ENCODE data around the gene TSPAN33. TPM values are rescaled to one million over a fixed set of nuclear protein-coding genes. Genes with fewer than 3 reads are reported as not detected.
"Not testable (repeated sequence)": the region's sequence is repeated elsewhere in the genome, so short reads cannot be mapped to it uniquely, and the experiment has no call there.

TSPAN33 gene
- total RNA-seq, 1 donor from 2014 or later: 14.3 TPM

- no peak for DNase-seq (ENCODE audit: low read depth)
- no peak for TF ChIP-seq CTCF (conservative IDR thresholded peaks at IDR 0.05; ENCODE audit: low read depth, low read length)
- H3K4me3 ChIP-seq (ENCODE audit: low read depth, low read length): no peak overlapping the region
These were observed 24.7 kb downstream of the TSPAN33 start for GRCh38 chr7:129169171-129169671.

GRCh38 chr7:129169686-129170440 lies 25.4 kb downstream of the TSPAN33 start:
- no peak for TF ChIP-seq CTCF (conservative IDR thresholded peaks at IDR 0.05; ENCODE audit: low read depth, low read length)
- no peak for DNase-seq (ENCODE audit: low read depth)
- H3K4me3 ChIP-seq (ENCODE audit: low read depth, low read length): no peak overlapping the region

DNA sequence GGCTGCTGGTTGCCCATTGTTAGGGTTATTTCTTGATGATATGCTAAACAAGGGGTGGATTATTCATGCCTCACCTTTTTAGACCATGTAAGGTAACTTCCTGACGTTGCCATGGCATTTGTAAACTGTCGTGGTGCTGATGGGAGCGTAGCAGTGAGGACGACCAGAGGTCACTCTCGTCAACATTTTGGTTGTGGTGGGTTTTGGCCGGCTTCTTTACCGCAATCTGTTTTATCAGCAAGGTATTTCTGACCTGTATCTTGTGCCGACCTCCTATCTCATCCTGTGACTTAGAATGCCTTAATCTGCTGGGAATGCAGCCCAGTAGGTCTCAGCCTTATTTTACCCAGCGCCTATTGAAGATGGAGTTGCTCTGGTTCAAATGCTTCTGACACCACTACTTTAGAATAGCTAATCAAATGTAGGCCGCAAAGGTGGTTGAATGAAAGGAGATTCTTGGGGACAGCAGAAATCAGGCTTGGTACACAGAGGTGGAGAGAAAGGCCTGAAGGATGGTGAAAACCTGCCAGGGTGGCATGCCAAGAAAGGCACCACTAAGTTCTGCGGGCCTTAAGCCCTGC lies 26.0 kb downstream of the TSPAN33 start:
- TF ChIP-seq CTCF (conservative IDR thresholded peaks at IDR 0.05; ENCODE audit: low read depth, low read length): no peak
- no peak overlapping the region for H3K4me3 ChIP-seq (ENCODE audit: low read depth, low read length)
- no peak for DNase-seq (ENCODE audit: low read depth)

- not testable (repeated sequence) for H3K4me3 ChIP-seq (ENCODE audit: low read depth, low read length)
These were observed 29.4 kb downstream of the TSPAN33 start for GRCh38 chr7:129173861-129174260.

DNA sequence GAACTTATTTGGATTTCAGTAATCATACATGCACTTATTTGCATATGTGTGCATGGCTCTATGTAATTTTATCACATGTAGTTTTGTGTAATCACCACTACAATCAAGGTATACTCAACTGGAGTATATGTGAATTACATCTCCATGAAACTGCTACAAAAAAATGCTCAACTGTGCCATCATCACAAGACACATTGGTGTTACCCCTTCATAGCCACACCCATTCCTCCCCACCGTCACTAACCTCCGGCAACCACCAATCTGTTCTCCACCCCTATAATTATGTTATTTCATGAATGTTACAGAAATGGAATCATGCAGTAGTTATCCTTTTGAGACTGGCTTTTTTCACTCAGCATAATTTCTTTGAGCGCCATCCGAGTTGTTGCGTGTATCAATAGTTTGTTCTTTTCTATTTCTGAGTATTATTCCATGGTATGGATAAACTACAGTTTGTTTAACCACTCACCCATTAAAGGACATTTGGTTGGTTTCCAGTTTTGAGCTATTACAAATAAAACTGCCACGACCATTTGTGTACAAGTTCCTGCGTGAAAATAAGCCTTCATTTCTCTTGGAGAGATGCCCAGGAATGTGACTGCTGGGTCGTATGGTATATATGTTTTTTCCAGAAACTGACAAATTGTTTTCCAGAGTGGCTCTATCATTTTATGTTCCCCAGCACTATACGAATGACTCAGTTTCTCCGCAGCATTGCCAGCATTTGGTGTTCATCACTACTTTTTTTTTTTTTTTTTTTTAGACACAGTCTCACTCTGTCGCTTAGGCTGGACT lies 32.6 kb downstream of the TSPAN33 start:
- no peak overlapping the region for H3K4me3 ChIP-seq (ENCODE audit: low read depth, low read length)
- no peak for TF ChIP-seq CTCF (conservative IDR thresholded peaks at IDR 0.05; ENCODE audit: low read depth, low read length)
- no peak for DNase-seq (ENCODE audit: low read depth)

More at GRCh38 chr7:129173861-129174260, 29.4 kb downstream of the TSPAN33 start:
- DNase-seq (ENCODE audit: low read depth): not testable (repeated sequence)

DNA sequence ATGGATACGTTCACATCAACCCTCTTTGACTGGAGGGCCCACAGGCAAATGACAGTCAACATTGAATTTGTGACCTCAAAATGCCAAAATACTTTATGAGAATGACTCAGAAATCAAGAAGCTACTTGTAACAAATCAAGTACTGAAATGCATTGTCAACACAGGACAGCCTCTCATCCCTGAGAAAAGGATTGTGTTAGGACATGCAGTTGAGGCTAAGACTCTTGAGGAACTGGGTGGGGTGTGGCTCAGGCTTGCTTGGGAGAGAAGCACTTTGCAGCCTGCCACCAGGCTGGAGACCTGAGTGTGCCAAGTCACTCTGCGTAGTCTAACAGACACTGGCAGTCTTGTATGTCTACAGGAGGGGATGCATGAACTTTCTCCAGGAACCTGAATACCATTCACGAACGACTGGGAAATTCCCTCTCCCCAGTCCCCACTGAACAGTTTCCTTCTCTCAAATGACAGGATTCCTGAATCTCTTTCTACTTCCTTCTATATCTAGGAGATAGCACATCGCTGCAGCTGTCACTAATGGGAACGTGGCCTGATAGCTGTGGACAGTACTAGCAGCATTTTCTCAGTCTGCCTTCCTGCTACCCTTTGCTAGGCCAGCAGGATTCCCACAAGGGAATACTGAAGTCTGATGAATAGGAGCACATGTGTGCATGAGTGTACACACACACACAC lies 40.6 kb downstream of the TSPAN33 start:
- no peak for TF ChIP-seq CTCF (conservative IDR thresholded peaks at IDR 0.05; ENCODE audit: low read depth, low read length)
- no peak overlapping the region for H3K4me3 ChIP-seq (ENCODE audit: low read depth, low read length)
- DNase-seq (ENCODE audit: low read depth): no peak
